NT2/D1 (cell line): ENCODE results near the gene RAD51AP1.

Source experiments
- DNase-seq: peaks from one replicate; pipeline ENCODE4 v3.0.0-alpha.2; 2011; ENCODE audit warnings: low read depth, low spot score
- H3K27me3 ChIP-seq: 2 replicates; pipeline ENCODE4 v1.6.0; 2011; ENCODE audit warnings: mild to moderate bottlenecking; ENCODE audit not compliant: insufficient read length, insufficient read depth
- H3K36me3 ChIP-seq: 2 replicates; pipeline ENCODE4 v1.6.1; 2011; ENCODE audit warnings: mild to moderate bottlenecking, low read length, mixed read lengths; ENCODE audit not compliant: insufficient read depth, insufficient read length
- H3K4me1 ChIP-seq: 2 replicates; pipeline ENCODE4 v1.5.1; 2011; ENCODE audit not compliant: insufficient read depth, insufficient read length
- H3K4me3 ChIP-seq: 2 replicates; pipeline ENCODE4 v1.5.1; 2011; ENCODE audit warnings: low read depth; ENCODE audit not compliant: insufficient read length
- H3K9ac ChIP-seq: 2 replicates; pipeline ENCODE4 v1.6.0; 2011; ENCODE audit warnings: low read depth; ENCODE audit not compliant: insufficient read length
- H3K9me3 ChIP-seq: 2 replicates; pipeline ENCODE4 v1.5.1; 2011; ENCODE audit warnings: mild to moderate bottlenecking, low read length; ENCODE audit not compliant: insufficient read depth
- SUZ12 ChIP-seq: IDR thresholded peaks from 2 replicates; pipeline ENCODE4 v1.6.1; 2011; ENCODE audit not compliant: insufficient read length, insufficient read depth; ENCODE audit errors: extremely low read depth
- YY1 ChIP-seq: IDR thresholded peaks from 2 replicates; pipeline ENCODE4 v1.6.1; 2011; ENCODE audit not compliant: insufficient read length, insufficient read depth
- ZNF274 ChIP-seq: IDR thresholded peaks from 2 replicates; pipeline ENCODE4 v1.6.1; 2011; ENCODE audit warnings: mild to moderate bottlenecking, low read depth, low read length

RAD51AP1 gene

DNA sequence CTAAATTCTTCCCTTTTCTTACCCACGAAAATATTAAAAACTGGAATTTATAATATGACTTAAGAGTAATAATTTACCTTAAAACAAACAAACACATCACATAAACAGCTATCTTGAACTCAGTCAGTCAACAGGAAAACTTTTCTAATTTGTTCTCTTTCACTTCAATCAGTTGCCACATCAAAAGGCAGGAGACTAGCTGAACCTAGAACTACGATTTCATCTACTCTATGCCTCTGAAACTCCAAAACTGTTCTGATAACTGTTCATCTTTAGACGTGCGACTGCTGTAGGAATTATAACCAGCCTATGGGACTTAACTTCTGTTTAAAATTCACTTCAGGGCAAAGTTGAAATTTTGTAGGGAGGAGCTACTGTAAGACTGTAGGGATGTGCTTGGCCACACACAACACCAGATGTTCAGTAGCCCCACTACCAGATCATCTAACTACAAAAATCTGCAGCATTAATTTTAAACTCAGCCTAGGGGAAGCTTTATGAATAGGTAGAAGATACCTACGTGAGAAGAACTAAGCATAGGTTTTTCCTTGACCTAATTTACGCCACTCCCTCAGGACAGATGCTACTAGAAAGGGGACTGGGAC lies 7.6 kb upstream of the RAD51AP1 start:
- Histone ChIP-seq H3K4me1 (no peaks in the 10 kb centered on the region), H3K4me3 (no peak overlapping the region), H3K9me3 (no peaks in the 10 kb centered on the region), H3K27me3 (no peaks in the 10 kb centered on the region), H3K9ac (no peak overlapping the region), H3K36me3 (peaks cover 68% of the 10 kb centered on the region)
- DNase-seq, result no peak
- no peak for TF ChIP-seq YY1
- TF ChIP-seq ZNF274, result no peak
- TF ChIP-seq SUZ12, result no peak

DNA sequence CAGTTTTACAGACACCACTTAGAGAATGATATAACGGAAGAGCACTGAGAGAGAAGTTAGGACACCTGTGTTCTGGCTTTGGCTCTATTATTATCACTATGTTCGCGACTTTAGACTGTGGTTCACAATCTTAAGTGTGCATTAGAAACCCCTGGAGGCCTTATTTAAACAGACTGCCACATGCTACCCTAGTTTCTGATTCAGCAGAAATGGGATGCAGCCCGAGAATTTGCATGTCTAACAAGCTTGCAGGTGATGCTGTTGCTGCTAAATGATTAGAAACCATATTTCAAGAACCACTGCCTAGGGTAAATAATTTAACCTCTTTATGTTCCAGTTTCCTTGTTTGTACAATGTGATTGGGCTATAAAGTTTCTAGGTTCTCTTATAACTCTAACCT lies 3.6 kb upstream of the RAD51AP1 start:
- peaks cover 57% of the 10 kb centered on the region for H3K36me3 ChIP-seq
- TF ChIP-seq SUZ12 (no peak), ZNF274 (no peak), YY1 (no peak)
- no peak overlapping the region for H3K4me3 ChIP-seq
- H3K9ac ChIP-seq, result no peak overlapping the region
- no peak for DNase-seq
- H3K4me1 ChIP-seq, result no peaks in the 10 kb centered on the region
- H3K9me3 ChIP-seq, result no peaks in the 10 kb centered on the region
- no peaks in the 10 kb centered on the region for H3K27me3 ChIP-seq

DNA sequence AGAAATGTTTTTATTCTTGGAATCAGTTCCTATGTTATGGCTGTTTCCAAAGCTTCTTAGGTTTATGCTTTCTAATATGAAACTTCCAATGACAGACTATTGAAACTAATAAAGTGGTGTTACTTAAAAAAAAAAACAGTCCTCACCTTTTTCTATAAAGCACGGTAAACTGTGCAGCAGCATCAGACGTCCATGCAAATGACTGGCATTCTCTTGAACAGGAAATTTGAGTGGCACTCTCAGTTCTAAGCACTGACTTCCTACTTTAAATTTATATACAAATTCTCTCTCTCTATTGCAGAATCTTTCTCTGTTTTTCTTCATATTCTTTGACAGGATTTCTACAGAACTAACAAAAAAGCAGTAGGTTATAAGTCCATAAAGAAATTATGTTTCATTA lies 2.8 kb upstream of the RAD51AP1 start:
- Histone ChIP-seq H3K4me3 (no peak overlapping the region), H3K4me1 (no peaks in the 10 kb centered on the region), H3K9ac (no peak overlapping the region), H3K27me3 (no peaks in the 10 kb centered on the region), H3K36me3 (peaks cover 62% of the 10 kb centered on the region), H3K9me3 (no peaks in the 10 kb centered on the region)
- DNase-seq, result no peak
- no peak for TF ChIP-seq ZNF274
- no peak for TF ChIP-seq YY1
- TF ChIP-seq SUZ12, result no peak

- H3K4me1 ChIP-seq, result no peaks in the 10 kb centered on the region
- TF ChIP-seq SUZ12, result no peak
- no peak for TF ChIP-seq ZNF274
- no peak for TF ChIP-seq YY1
- H3K4me3 ChIP-seq, result peak overlapping the region; percentile 93
- H3K9ac ChIP-seq, result peak overlapping the region; percentile 93
- H3K36me3 ChIP-seq, result peaks cover 66% of the 10 kb centered on the region
- H3K9me3 ChIP-seq, result no peaks in the 10 kb centered on the region
- no peaks in the 10 kb centered on the region for H3K27me3 ChIP-seq
- DNase-seq, result no peak
Measured at GRCh38 chr12:4539167-4539870, 629 bp downstream of the RAD51AP1 start.

- Histone ChIP-seq H3K9ac (peak overlapping the region; percentile 93), H3K27me3 (no peaks in the 10 kb centered on the region), H3K9me3 (no peaks in the 10 kb centered on the region), H3K4me1 (no peaks in the 10 kb centered on the region), H3K4me3 (peak overlapping the region; percentile 93), H3K36me3 (peaks cover 66% of the 10 kb centered on the region)
- TF ChIP-seq ZNF274, result no peak
- TF ChIP-seq SUZ12, result no peak
- no peak for TF ChIP-seq YY1
- no peak for DNase-seq
Measured at GRCh38 chr12:4540170-4540569, 1.5 kb downstream of the RAD51AP1 start.

DNA sequence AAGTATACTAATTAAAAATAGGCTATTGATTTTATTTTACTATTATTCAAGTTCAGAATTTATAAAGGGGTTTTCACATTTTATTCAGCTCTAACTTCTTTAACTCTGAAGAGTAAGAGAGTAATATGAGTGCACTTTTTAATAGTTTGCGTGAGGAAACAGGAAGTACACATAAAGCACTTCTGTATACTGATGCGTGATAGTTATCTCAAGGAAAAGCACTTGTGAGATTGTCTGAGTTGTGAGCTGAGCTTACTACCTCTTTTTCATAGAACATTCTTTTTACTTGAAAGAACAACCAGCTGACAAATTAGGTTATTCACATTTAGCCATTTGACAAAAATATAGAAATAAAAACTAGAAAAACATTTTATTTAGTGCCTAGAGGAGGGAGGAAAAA lies 1.9 kb downstream of the RAD51AP1 start:
- no peaks in the 10 kb centered on the region for H3K27me3 ChIP-seq
- peaks cover 66% of the 10 kb centered on the region for H3K36me3 ChIP-seq
- H3K9ac ChIP-seq, result no peak overlapping the region
- H3K4me3 ChIP-seq, result no peak overlapping the region
- no peaks in the 10 kb centered on the region for H3K4me1 ChIP-seq
- TF ChIP-seq SUZ12, result no peak
- no peak for TF ChIP-seq ZNF274
- TF ChIP-seq YY1, result no peak
- H3K9me3 ChIP-seq, result no peaks in the 10 kb centered on the region
- DNase-seq, result no peak

DNA sequence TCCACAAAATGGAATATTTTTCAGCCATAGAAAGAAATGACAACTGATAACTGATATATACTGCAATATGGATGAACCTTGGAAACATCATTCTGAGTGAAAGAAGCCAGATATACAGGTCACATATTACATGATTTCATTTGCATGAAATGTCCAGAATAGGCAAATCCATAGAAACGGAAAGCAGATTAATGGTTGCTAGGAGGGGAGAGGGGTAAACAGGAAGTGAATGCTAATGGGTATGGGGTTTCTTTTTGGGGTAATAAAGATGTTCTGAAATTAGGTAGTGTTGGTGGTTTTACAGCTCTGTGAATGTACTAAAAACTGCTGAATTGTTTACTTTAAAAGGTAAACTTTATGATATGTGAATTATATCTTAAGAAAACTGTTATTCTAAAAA lies 6.5 kb downstream of the RAD51AP1 start:
- H3K4me1 ChIP-seq, result no peaks in the 10 kb centered on the region
- peaks cover 97% of the 10 kb centered on the region for H3K36me3 ChIP-seq
- no peaks in the 10 kb centered on the region for H3K27me3 ChIP-seq
- no peak overlapping the region for H3K4me3 ChIP-seq
- H3K9me3 ChIP-seq, result no peaks in the 10 kb centered on the region
- TF ChIP-seq ZNF274 (no peak), YY1 (no peak), SUZ12 (no peak)
- no peak overlapping the region for H3K9ac ChIP-seq
- no peak for DNase-seq
